CD14-positive monocyte (primary cell): ENCODE data around the gene PIEZO2. TPM values are rescaled to one million over a fixed set of nuclear protein-coding genes. Genes with fewer than 3 reads are reported as not detected.

Experiments used
- DNase-seq, 3 donors: peaks; one replicate each; pipeline ENCODE4 v3.0.0-alpha.2; 2011 to 2022
- H2AFZ ChIP-seq: 2 replicates; pipeline ENCODE4 v1.6.0; 2012; ENCODE audit warnings: mild to moderate bottlenecking, low read depth, low read length, inconsistent platforms; ENCODE audit not compliant: insufficient read depth, poor library complexity, severe bottlenecking
- H3K27ac ChIP-seq, 2 donors: 1 replicate in 1 of 2; 2 replicates in 1 of 2; pipeline ENCODE4 v1.5.1; 2012 to 2013; ENCODE audit warnings: low read length in 2 of 2, control low read depth in 1 of 2, inconsistent platforms in 1 of 2, low read depth in 1 of 2, mild to moderate bottlenecking in 1 of 2
- H3K27me3 ChIP-seq, 2 donors: one replicate each; pipeline versions ENCODE4 v1.6.0 to v1.6.1; 2011 to 2013; ENCODE audit warnings: low read length in 2 of 2; ENCODE audit not compliant: control insufficient read depth in 2 of 2, insufficient read depth in 2 of 2
- H3K36me3 ChIP-seq, 2 donors: replicated peaks in 1 of 2; 1 replicate in 1 of 2; 2 replicates in 1 of 2; pipeline versions ENCODE4 v1.5.1 to v1.6.1; 2012 to 2013; ENCODE audit warnings: low read length in 2 of 2, control low read depth in 1 of 2, inconsistent platforms in 1 of 2, mild to moderate bottlenecking in 1 of 2; ENCODE audit not compliant: insufficient read depth in 2 of 2, control insufficient read depth in 1 of 2
- H3K4me1 ChIP-seq, 2 donors: 1 replicate in 1 of 2; 2 replicates in 1 of 2; pipeline versions ENCODE4 v1.5.1 to v1.6.1; 2012 to 2013; ENCODE audit warnings: low read length in 2 of 2, control low read depth in 1 of 2, inconsistent platforms in 1 of 2, mild to moderate bottlenecking in 1 of 2, moderate library complexity in 1 of 2; ENCODE audit not compliant: insufficient read depth in 2 of 2, control insufficient read depth in 1 of 2
- H3K4me2 ChIP-seq: replicated peaks from 2 replicates; pipeline ENCODE3; 2012; ENCODE audit warnings: low read length, moderate library complexity, mild to moderate bottlenecking; ENCODE audit not compliant: poor library complexity, severe bottlenecking; ENCODE audit errors: extremely low read depth
- H3K4me3 ChIP-seq, 3 experiments: fragments of 200-600 bp in 1 of 3; sonication (generic) in 1 of 3; replicated peaks in 1 of 3; 1 replicate in 2 of 3; 2 replicates in 1 of 3; pipeline ENCODE4 v1.5.1; 2011 to 2013; ENCODE audit warnings: low read length in 3 of 3, mild to moderate bottlenecking in 3 of 3, control low read depth in 2 of 3, low read depth in 2 of 3, inconsistent platforms in 1 of 3, moderate library complexity in 1 of 3
- H3K79me2 ChIP-seq: 2 replicates; pipeline ENCODE4 v1.6.0; 2012; ENCODE audit warnings: mild to moderate bottlenecking, control low read depth, inconsistent platforms, low read length, moderate library complexity; ENCODE audit not compliant: insufficient read depth
- H3K9ac ChIP-seq: 2 replicates; pipeline ENCODE4 v1.6.0; 2017; ENCODE audit warnings: low read length, mild to moderate bottlenecking; ENCODE audit not compliant: insufficient read depth, poor library complexity, severe bottlenecking
- H3K9me3 ChIP-seq, 2 donors: replicated peaks in 1 of 2; 1 replicate in 1 of 2; 2 replicates in 1 of 2; pipeline versions ENCODE4 v1.5.1 to v1.6.1; 2012 to 2013; ENCODE audit warnings: low read length in 2 of 2, control low read depth in 1 of 2; ENCODE audit not compliant: control insufficient read depth in 1 of 2, insufficient read depth in 1 of 2
- H4K20me1 ChIP-seq: 2 replicates; pipeline ENCODE4 v1.6.0; 2012; ENCODE audit warnings: mild to moderate bottlenecking, low read length, control low read depth, moderate library complexity; ENCODE audit not compliant: insufficient read depth
- H3K27ac Mint-ChIP-seq, 7 donors: one replicate each; pipeline ENCODE4 v1.8.0; 2020; ENCODE audit warnings: mild to moderate bottlenecking in 7 of 7, mixed read lengths in 7 of 7, moderate library complexity in 6 of 7, inconsistent platforms in 2 of 7
- H3K27me3 Mint-ChIP-seq, 3 donors: one replicate each; pipeline ENCODE4 v1.8.0; 2021 to 2022; ENCODE audit warnings: low read depth in 3 of 3, mild to moderate bottlenecking in 3 of 3, mixed read lengths in 3 of 3, moderate library complexity in 3 of 3, inconsistent platforms in 1 of 3
- H3K36me3 Mint-ChIP-seq, 2 donors: one replicate each; pipeline ENCODE4 v1.8.0; 2020; ENCODE audit warnings: mixed read lengths in 2 of 2, inconsistent platforms in 1 of 2, mild to moderate bottlenecking in 1 of 2
- H3K4me1 Mint-ChIP-seq: one replicate; pipeline ENCODE4 v1.8.0; 2020; ENCODE audit warnings: mild to moderate bottlenecking, mixed read lengths
- H3K4me3 Mint-ChIP-seq, 2 donors: one replicate each; pipeline ENCODE4 v1.8.0; 2020; ENCODE audit warnings: mild to moderate bottlenecking in 2 of 2, mixed read lengths in 2 of 2, moderate library complexity in 1 of 2
- H3K9me3 Mint-ChIP-seq, 7 donors: one replicate each; pipeline ENCODE4 v1.8.0; 2020 to 2022; ENCODE audit warnings: mixed read lengths in 7 of 7, mild to moderate bottlenecking in 6 of 7, moderate library complexity in 6 of 7, inconsistent platforms in 2 of 7
- CTCF ChIP-seq: fragments of 200-600 bp; IDR thresholded peaks from one replicate; pipeline ENCODE4 v1.8.0; 2022; ENCODE audit warnings: antibody characterized with exemption, mild to moderate bottlenecking
- WGBS: methylation state at CpG from one replicate; pipeline ENCODE4 v1.1.5; 2013; ENCODE audit warnings: missing lambda C conversion rate; ENCODE audit not compliant: insufficient coverage; 5-methylcytosine and 5-hydroxymethylcytosine counted together
- intact Hi-C, 2 donors: fragments of 100-400 bp; cut with micrococcal nuclease; formaldehyde crosslinking; loops; one replicate each; pipeline versions ENCODE4 v1.15.0 to v1.15.1; 2023
- polyA plus RNA-seq, 3 donors: library from polyadenylated mRNA; depleted of rRNA in 1 of 3; unstranded in 2 of 3; stranded (reverse) in 1 of 3; fragments of 300-500 nt in 2 of 3; fragments of >200 nt in 1 of 3; fragmentation: Illumina TruSeq in 2 of 3; gene quantifications; 1 replicate in 2 of 3; 2 replicates in 1 of 3; pipeline ENCODE4 v1.2.3, GENCODE V29; 2012 to 2021

Gene PIEZO2
- polyA plus RNA-seq, 3 donors: not detected

GRCh38 chr18:11004951-11005350, 144.4 kb downstream of the PIEZO2 start:
- no peak overlapping the region for H2AFZ ChIP-seq
- Mint-ChIP-seq H3K4me3 (no peak overlapping the region), H3K27me3 (peaks cover 0 to 2% (median 0%) of the 10 kb centered on the region in 3 donors), H3K36me3 (no peaks in the 10 kb centered on the region), H3K4me1 (peaks cover 5% of the 10 kb centered on the region), H3K27ac (no peak overlapping the region), H3K9me3 (peaks cover 0 to 10% (median 7%) of the 10 kb centered on the region in 7 donors)
- H3K27ac ChIP-seq: no peak overlapping the region
- H3K27me3 ChIP-seq: no peaks in the 10 kb centered on the region
- H3K79me2 ChIP-seq: no peaks in the 10 kb centered on the region
- H3K9ac ChIP-seq: no peak overlapping the region
- intact Hi-C loops: no loop called here
- no peak for DNase-seq
- no peaks in the 10 kb centered on the region for H3K4me1 ChIP-seq
- peaks cover 0 to 12% of the 10 kb centered on the region in 2 donors for H3K9me3 ChIP-seq
- no peak overlapping the region for H3K4me2 ChIP-seq
- no peaks in the 10 kb centered on the region for H3K36me3 ChIP-seq
- H3K4me3 ChIP-seq: no peak overlapping the region
- no peak for TF ChIP-seq CTCF
- no peaks in the 10 kb centered on the region for H4K20me1 ChIP-seq

GRCh38 chr18:11004294-11004693, 145.1 kb downstream of the PIEZO2 start:
- H3K4me1 Mint-ChIP-seq: peaks cover 5% of the 10 kb centered on the region
- TF ChIP-seq CTCF: no peak
- Histone ChIP-seq H3K4me2 (no peak overlapping the region), H3K4me1 (no peaks in the 10 kb centered on the region), H3K36me3 (no peaks in the 10 kb centered on the region), H3K27ac (no peak overlapping the region), H3K27me3 (no peaks in the 10 kb centered on the region), H4K20me1 (no peaks in the 10 kb centered on the region), H3K9ac (no peak overlapping the region), H3K4me3 (no peak overlapping the region), H2AFZ (no peak overlapping the region), H3K79me2 (no peaks in the 10 kb centered on the region), H3K9me3 (peaks cover 0 to 12% of the 10 kb centered on the region in 2 donors)
- H3K27ac Mint-ChIP-seq: no peak overlapping the region
- peaks cover 0 to 11% (median 7%) of the 10 kb centered on the region in 7 donors for H3K9me3 Mint-ChIP-seq
- WGBS: no CpG with 5 or more reads among the region's 4 CpGs
- intact Hi-C loops: no loop called here
- no peak overlapping the region for H3K4me3 Mint-ChIP-seq
- H3K27me3 Mint-ChIP-seq: peaks cover 0 to 2% (median 0%) of the 10 kb centered on the region in 3 donors
- no peaks in the 10 kb centered on the region for H3K36me3 Mint-ChIP-seq
- DNase-seq: no peak
